Inflammatory macrophage treated with lipopolysaccharide for 1 hour (primary cell): Measurements from ENCODE around the gene FERMT2.
A peak's percentile ranks its signal among the peaks of the same experiment; 100 is the strongest.

ENCODE experiments used
- DNase-seq, 2 donors: peaks; one replicate each; pipeline ENCODE4 v3.0.0-alpha.2; 2020 to 2022

The FERMT2 gene

DNA sequence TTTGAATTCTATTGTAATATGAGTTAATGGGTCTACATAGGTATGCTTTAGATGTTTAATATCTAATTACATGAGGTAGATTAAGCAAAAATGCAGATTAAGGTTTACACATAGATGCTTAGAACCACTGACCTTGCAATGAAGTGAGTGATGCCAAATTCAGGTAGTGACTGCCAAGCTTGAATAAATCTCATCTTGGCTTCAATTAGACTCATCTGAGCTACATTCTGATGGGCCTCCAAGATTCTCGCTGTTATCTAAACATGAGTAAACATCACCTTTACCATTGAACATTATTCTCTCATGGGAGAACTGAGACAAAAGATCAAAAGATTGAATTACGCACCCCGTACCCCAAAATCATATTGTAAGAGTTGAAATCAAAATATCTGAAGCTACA is 90.6 kb downstream of the FERMT2 start:
- no peak for DNase-seq

DNA sequence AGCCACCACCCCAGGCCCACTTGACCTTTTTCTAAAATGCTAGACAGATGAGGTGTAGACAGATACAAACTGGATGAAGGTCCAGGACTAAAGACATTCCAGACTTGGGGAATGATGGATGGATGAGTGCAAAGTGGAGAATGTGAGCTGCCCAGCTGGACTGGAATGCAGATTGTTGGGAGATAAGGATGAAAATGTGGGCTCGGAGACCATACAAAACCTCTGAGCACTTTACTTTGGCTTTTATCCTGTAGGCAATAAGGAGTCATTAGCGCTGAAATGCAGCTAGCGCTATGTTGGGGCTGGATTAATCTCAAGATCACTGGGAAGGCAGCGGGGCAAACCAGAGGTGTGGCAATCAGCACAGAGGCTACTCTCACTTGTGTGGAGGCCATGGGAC is 94.7 kb downstream of the FERMT2 start:
- DNase-seq: no peak

DNA sequence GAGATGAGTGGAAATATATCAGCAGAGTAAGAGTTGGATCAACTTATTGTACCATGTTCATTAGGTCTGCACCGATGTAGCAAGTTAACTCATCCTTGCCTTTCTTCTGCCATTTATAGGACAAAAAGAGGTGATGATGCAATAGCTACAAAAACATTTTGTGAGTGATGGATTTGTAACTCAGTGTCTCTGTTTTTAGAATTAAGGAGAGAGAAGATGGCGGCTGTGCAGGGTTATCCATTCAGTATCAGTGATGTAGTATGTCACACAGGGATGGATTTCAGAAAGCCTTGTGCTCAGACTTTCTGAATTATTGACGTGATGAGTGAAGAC is 97.4 kb downstream of the FERMT2 start:
- no peak for DNase-seq

DNA sequence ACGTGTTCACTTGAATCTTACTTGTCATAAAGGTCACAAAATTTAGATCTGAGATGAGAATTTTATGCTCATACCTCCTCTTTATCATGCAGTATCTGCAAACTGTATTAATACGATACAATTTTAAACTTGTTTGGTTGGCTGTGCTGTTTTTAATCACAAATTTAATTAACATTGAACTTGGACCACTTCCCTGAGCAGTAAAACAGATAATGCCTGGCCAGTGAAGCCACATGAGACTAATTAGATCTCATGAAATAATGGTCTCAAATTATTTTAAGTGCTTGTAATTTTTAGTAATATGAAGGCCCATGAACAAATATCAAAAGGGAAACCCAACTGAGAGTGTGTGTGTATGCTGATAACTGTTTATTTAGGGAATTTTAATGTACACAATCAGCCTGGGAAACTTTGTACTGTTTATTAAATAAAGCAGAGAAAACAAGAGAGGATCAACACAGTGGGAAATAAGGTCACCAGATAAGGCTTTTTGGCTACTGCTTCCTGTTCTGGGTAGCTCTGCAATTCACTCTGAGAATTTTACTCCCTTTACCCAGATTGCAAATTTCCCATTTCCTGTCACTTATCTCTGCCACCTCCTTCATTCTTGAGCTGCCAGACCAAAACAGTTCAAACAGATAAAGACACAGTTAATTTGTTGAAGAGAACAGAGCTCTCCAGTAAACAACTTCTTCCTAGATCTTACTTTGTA is 97.9 kb downstream of the FERMT2 start:
- DNase-seq: no peak

DNA sequence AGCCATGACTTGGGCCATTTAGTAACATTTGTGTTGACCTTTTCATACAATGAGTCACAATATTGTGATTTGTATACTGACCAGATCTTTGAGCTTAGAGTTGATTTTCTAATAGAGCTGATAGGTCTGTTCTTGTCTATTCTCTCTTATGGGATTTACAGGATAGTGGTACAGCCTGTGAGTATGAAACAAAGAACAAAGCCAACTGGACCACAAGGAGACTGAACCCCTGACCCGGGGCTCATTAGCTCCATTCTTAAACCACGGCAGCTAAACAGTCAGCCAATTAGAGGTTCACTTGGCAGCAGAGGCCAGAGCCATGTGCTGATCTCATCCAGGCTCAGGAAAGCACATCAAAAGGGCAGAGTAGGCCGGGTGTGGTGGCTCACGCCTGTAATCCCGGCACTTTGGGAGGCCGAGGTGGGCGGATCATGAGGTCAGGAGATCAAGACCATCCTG is 100.4 kb downstream of the FERMT2 start:
- DNase-seq: no peak

DNA sequence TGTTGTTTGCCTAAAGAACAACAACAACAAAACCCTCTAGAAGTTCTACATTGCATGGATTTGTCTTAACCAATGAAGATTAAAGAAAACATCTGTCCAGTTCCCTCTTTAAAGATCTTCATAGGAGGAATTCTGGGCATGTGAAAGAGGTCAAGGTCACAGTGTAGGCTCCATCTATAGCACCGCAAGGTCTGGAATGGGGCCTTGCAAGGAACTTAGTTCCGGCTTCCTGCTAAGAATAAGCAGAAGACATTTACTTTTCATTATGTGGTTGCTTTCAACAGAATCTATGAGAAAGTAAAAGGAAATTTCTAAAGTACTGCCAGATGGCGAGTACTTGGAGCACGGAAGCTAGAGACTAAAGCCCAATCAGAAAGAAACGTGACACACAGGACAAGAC is 102.2 kb downstream of the FERMT2 start:
- DNase-seq: no peak

DNA sequence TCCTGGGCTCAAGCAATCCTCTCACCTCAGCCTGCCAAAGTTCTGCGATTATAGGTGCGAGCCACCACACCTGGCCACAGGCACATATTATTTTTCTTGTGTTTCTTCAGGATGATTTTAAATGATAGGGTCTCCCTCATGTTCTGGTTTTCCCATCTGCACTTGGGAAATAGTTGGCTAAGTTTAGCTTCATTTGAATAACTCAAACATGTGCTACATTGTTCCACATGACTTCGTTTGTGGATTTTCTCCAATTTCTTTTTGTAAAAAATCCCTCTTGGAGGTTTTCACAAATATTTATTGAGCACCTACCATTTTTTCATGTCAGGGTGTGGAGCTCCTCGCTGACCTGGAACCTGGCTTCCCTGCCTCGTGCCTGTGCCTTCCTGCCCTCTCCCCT is 104.3 kb downstream of the FERMT2 start:
- DNase-seq: no peak

DNA sequence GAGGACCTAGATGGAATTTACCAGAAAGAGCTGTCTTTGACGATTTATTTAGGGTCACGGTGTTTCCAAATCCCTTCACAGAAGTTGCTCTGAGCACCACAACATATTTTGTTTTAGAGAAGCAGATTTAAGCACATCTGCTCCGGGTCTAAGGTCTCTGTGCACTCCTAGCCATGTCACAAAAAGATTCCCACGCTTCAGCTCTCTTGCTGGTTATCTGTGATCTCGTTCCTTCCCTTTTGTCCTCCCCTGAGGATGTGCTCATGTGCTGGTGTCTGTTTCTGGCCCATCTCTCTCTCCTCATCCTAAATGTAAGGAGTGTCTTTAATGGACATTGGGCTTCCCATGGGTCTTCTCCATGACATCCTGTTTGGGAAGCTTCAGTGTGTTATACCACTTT is 105.8 kb downstream of the FERMT2 start:
- no peak for DNase-seq

DNA sequence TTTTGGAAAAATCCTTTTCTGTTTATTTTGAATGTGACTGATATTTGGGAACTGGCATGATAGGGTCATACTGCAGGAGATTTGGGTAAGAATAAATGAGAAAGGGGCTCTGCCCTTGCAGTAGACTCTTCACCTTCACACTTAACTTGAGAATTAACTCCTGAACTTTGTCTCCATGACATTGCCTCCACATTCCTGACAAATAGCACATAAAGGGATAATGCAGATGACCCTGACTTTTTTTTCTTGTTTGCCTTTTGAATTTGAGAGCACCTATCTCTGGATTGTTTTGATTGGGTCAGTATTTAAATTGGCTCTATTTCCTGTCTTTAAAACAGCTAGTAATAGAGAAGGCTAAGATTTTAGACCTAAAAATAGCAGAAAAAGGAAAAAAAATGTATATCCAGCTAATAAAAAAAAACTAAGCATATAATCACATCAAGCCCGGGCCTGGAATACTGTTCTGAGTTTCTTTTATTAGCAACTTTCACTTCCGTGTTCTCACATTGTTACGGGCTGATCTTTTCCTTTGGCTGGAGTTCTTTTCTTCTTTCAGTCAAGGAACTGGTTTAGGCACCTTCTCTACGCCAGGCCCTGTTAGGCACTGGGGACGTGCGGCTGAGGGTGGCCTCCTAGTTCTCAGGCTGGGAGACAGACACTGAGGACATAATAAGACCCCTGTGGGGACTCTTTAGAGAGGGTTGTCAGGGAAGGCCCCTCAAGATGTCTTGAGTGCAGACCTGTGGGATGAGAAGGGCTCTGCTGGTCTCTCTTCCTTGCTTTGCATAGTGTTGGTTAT is 106.4 kb downstream of the FERMT2 start:
- peak in 1 of 2 donors; percentile 3 for DNase-seq

DNA sequence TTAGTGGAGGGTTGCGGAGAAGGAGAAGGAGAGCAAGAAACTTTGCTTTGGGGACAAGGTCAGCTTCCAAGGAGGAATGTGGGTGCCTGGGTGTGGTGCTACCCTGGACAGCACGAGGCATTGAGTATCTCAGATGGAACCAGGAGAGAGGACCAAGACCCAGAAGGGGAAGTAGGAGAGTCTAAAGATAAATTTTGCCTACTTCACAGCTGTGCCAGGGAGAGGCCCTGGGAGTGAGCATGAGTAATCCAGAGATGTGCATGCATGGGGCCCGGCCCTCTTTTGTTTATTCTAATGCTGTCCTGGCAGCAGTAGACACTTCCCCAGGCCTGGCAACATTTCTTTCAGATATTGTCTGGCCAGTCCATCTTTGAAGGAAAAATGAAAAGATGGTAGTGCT is 110.0 kb downstream of the FERMT2 start:
- DNase-seq: peak in 1 of 2 donors; percentile 6

DNA sequence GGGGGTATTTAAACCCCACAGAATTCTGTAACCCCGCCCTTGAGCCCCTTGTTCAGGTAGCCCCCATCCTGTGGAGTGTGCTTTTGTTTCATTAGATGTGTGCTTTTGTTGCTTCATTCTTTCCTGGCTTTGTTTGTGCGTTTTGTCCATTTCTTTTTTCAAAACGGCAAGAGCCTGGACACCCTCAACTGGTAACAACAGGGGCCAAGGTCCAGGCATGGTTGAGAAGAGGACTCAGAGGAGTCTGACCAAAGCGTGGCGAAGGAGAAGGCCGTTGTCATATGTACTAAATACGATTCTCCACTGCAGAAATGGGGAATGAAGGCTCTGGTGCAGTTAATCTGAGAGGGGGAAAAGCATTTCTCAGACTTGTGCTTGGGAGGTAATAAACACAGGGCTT is 113.4 kb downstream of the FERMT2 start:
- no peak for DNase-seq

DNA sequence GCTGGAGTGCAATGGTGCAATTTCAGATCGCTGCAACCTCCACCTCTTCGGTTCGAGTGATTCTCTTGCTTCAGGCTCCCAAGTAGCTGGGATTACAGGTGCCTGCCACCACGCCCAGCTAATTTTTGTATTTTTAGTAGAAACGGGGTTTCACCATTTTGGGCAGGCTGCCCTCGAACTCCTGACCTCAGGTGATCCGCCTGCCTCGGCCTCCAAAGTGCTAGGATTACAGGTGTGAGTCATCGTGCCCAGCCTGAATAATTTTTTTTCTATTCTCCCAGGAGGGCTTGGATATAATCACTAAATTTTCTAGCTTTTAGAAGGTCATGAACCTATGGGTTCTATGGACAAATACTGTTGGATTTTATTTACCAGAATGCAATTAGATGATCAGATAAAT is 114.8 kb downstream of the FERMT2 start:
- DNase-seq: no peak

DNA sequence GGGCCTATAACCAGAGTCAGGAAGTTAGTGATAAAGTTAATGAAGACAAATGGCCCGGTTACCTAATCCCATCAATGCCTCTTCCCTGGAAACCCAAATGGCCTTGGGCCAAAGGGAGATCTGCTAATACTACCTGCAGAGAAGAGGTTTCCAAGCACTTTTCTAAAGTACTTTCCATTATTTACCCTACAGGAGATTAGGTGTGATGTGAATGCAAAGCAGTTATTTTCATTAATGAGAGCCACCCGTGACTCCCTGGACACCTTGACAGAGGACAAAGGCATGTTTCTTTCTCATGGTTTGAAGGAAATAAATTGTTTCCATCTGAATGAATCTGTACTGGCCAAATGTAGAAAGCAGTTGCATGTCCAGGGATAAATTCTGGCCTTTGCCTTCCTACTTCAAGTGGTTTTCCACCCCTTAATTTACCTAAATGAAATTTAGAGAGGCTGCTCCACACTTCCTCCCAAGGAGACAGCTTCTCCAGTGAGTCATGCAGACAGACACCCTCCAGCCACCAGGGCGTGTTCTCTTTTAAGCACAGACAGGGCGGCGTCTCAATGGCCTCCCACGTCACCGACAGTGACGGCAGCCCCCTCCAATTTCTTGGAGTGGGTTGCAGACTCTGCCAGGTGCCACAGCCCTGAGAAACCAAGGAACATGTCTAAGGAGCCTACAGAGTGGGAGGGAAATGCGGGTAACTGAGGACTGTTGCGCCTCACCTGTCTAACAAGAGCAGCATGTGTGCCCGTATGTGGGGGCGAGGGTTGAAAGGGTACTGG is 115.5 kb downstream of the FERMT2 start:
- no peak for DNase-seq

DNA sequence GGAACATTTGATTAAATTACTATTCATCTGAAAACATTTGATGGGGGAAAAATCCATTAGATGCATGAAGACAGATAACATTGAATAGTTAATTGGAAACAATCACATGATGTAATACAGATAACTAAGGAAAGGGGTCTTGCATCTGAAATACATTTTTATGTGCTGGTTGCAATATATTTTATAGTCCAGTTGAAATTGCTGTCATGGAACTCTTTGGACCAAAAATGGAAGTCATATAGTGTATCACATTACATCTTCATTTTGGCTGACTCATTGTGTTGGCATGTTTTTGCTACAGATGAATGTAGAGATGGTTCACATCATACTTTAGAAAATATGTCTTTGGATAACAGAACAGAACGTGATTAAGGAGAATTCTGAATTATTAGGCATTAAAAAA is 116.4 kb downstream of the FERMT2 start:
- DNase-seq: no peak

DNA sequence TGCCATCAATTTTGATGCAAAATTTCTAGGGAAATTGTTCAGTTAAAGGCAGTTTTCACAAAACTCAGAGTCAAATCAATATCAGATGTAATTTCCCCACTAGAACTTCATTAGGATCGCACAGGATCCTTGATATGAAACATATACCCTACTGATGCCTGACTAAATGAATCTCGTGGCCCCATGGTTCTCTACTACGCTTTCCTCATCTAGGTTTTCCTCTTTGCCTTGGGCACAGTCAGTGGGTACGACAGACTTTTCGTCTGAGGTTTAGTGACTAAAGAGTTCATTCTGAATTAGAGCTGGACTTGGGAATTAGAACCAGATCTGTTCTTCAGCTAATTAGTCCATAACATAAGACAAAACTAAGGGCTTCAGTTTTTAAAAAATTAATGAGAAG is 117.0 kb downstream of the FERMT2 start:
- DNase-seq: no peak

DNA sequence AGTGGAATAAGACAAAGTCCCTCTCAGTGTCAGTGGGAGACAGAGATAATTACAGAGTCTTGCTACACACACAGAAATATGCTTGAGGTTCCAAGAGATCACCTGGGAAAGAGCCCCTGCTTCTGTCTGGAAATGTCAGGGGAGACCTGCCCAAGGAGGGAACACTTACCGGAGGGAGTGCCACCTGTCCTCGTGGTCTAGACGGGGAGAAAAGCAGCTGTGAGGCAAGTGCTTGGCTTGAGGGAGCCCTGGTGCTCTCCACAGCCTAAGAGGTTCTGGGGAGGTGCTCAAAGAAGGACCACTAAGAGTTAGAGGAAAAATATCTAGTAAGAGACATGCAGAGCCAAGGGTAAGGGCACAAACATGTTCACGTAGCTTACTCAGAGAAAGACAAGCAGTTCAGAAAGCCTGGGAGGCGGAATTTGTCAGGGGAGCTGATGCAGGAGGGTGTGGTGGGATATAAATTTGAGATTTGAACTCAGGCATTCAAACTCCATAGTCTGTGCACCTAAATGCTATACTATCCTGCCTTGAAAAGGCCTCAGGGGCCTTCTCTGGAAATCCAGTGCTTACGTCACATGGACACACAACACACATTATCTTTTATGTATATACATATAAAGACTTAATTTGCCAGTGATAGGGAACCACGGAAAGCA is 121.2 kb downstream of the FERMT2 start:
- DNase-seq: no peak

DNA sequence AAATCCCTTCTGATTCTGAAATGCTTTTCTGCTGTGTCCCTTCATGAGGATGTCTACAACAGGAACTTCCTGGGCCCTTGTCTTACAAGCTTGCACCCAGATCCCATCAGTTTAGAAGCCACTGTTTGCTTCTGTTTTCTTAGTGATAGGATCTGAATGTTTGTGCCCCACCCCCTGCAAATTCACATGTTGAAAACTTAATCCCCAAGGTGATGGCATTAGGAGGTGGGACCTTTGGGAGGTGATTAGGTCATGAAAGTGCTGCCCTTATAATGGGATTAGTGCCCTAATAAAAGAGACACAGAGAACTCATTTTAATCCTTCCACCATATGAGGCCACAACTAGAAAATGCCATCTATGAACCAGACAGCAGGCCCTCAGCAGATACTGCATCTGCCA is 123.4 kb downstream of the FERMT2 start:
- DNase-seq: no peak

DNA sequence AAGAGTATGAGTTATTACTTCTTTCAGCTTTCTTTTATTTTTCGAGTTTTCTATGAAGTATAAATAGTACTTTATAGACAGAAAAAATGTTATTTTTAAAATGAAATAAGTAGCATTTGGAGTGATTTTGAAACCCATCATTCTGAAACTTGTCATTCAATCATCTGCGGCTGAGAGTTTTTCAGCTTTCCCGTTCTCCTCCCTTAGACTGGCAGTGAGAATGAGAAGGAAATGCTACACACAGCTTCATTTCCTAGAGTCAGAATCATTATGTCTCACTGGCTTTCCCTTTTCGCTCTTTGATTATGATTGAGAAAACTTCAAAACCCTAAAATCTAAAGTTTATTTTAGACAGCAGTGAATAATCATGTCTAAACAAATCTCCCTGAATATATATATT is 125.8 kb downstream of the FERMT2 start:
- no peak for DNase-seq

DNA sequence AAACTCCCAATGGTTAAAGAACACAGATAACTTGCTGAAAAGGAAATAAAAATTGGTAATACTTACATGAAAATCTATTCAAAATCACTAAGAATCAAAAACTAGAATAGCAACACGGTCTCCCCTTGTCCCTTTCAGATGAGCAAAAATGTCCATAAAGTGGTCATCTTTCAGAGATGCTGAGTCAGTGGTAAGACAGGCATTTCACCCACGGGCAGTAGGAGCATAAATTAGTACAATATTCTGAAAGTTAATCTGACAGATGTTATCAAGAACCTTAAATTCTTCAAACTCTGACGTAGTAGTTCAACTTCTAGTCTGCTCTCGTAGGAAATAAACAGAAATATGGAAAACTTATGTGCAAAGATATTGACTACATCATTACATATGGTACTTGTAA is 126.4 kb downstream of the FERMT2 start:
- DNase-seq: no peak

DNA sequence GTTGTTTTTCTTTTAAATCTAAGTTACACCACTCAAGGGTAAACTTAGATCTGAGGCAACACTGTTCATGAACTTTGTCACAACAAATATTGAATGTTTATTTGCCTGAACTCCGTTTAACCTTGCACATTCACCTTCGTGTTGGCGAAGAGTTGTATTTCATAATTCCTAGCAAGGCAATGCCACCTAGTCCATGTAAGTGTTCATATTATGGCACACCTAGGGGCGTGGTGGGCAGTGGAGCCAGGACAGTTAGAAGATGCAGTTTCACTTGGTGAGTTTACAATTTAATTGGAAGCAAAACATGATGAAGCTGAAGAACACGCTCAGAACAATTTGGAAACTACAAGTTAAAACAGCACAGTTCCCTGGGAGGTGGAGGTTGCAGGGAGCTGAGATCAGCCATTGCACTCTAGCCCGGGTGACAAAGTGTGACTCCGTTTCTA is 129.0 kb downstream of the FERMT2 start:
- DNase-seq: no peak

DNA sequence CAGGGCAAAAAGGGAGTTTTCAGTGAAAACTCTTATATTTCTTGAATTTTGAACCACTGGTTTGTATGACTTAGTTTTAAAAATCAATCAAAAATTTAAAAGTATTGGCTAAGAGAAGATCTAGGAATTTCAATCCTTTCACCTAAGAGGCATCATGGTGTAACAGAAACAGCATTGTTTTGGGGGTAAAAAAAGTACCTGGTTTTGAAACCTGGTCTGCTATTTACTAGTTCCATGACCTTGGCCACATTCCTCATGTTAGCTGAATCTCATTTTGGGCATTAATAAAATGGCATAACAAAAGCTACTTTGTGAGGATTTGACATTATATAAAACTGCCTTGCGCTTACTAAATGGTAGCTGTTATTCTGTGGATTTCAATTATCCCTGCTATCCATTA is 142.7 kb downstream of the FERMT2 start:
- no peak for DNase-seq
